Panc1 (cell line): ENCODE measurements around the gene NCKIPSD. TPM values are rescaled to one million over a fixed set of nuclear protein-coding genes. Genes with fewer than 3 reads are reported as not detected.

Experiments
- ATAC-seq: fragments of 200-7000 bp; cut with Tn5 transposase; 2 replicates; pipeline ENCODE4 v1.9.1; 2020; ENCODE audit warnings: mild to moderate bottlenecking, moderate library complexity
- BruUV-seq: library from RNA; stranded (reverse); fragments of 400-500 nt; replicated peaks from 2 replicates; lab custom pipeline; 2021; lab: Mats Ljungman, UMichigan
- CTCF ChIA-PET: fragments of 300-600 bp; sonication (Branson Sonifier 250); formaldehyde crosslinking; loops from one replicate; lab custom pipeline; 2022; ENCODE audit warnings: antibody characterized with exemption; lab: Charles Lee
- POLR2A ChIA-PET: fragments of 300-600 bp; sonication (Branson Sonifier 250); formaldehyde crosslinking; loops from one replicate; lab custom pipeline; 2022; ENCODE audit warnings: antibody characterized with exemption; lab: Charles Lee
- DNase-seq: peaks from one replicate; pipeline ENCODE4 v3.0.0-alpha.2; 2010; ENCODE audit warnings: low read depth, low spot score
- H3K27ac ChIP-seq: 2 replicates; pipeline ENCODE4 v1.5.1; 2011; ENCODE audit warnings: mild to moderate bottlenecking, low read length, inconsistent platforms
- H3K27me3 ChIP-seq: fragments of 200-500 bp; sonication (Bioruptor generic); 2 replicates; pipeline ENCODE4 v1.6.0; 2014; ENCODE audit warnings: low read length, inconsistent platforms; ENCODE audit not compliant: control insufficient read depth, insufficient read depth
- H3K36me3 ChIP-seq: fragments of 200-500 bp; sonication (Bioruptor generic); 2 replicates; pipeline ENCODE4 v1.5.1; 2014; ENCODE audit warnings: inconsistent platforms, mild to moderate bottlenecking, low read length, moderate library complexity; ENCODE audit not compliant: control insufficient read depth, insufficient read depth
- H3K4me1 ChIP-seq: 2 replicates; pipeline ENCODE4 v1.5.1; 2011; ENCODE audit warnings: inconsistent platforms, mild to moderate bottlenecking, low read length, moderate library complexity; ENCODE audit not compliant: control insufficient read depth, insufficient read depth
- H3K4me3 ChIP-seq, 2 experiments: 2 replicates each; pipeline ENCODE4 v1.5.1; 2011 to 2012; ENCODE audit warnings: low read depth in 2 of 2, low read length in 2 of 2, mild to moderate bottlenecking in 2 of 2, inconsistent platforms in 1 of 2, moderate library complexity in 1 of 2
- H3K9me3 ChIP-seq: fragments of 200-500 bp; sonication (Bioruptor generic); 2 replicates; pipeline ENCODE4 v1.5.1; 2014; ENCODE audit warnings: low read depth, mild to moderate bottlenecking, inconsistent platforms, low read length, moderate library complexity; ENCODE audit not compliant: control insufficient read depth, insufficient read depth
- CTCF ChIP-seq: fragments of 450-650 bp; IDR thresholded peaks from 2 replicates; pipeline ENCODE4 v1.5.1; 2017; ENCODE audit warnings: mild to moderate bottlenecking
- POLR2AphosphoS5 ChIP-seq: IDR thresholded peaks from 2 replicates; pipeline ENCODE4 v1.6.1; 2012; ENCODE audit warnings: mild to moderate bottlenecking, low read depth, low read length, moderate library complexity
- REST ChIP-seq, 2 experiments: IDR thresholded peaks; 2 replicates each; pipeline ENCODE4 v1.6.1; 2011 to 2012; ENCODE audit warnings: low read depth in 2 of 2, control low read depth in 1 of 2, low read length in 1 of 2, mild to moderate bottlenecking in 1 of 2, moderate library complexity in 1 of 2; ENCODE audit not compliant: insufficient read depth in 1 of 2
- SIN3A ChIP-seq: IDR thresholded peaks from 2 replicates; pipeline ENCODE4 v1.6.1; 2012; ENCODE audit warnings: low read depth, mild to moderate bottlenecking, low read length, moderate library complexity, borderline replicate concordance; ENCODE audit not compliant: insufficient read depth
- TCF7L2 ChIP-seq: IDR thresholded peaks from 2 replicates; pipeline ENCODE4 v1.6.1; 2011; ENCODE audit warnings: mild to moderate bottlenecking, low read depth, low read length, inconsistent platforms
- in situ Hi-C: cut with HindIII; loops from 2 replicates; pipeline ENCODE4 v1.10.0; 2016; ENCODE audit warnings: low sequenced_read_pairs, low pct_unique_long_range_greater_than_20kb
- intact Hi-C: fragments of 100-400 bp; cut with micrococcal nuclease; formaldehyde crosslinking; loops from one replicate; pipeline ENCODE4 v1.10.0; 2022; ENCODE audit not compliant: unreplicated experiment
- total RNA-seq: library from RNA; stranded (reverse); gene quantifications from one replicate; pipeline ENCODE4 v1.2.1, GENCODE V29; 2021; ENCODE audit not compliant: unreplicated experiment

NCKIPSD gene
- total RNA-seq, 1 experiment from 2014 or later: 26.8 TPM

- DNase-seq: no peak
- H3K27me3 ChIP-seq: no peaks in the 10 kb centered on the region
- H3K36me3 ChIP-seq: no peaks in the 10 kb centered on the region
- no peak for ATAC-seq
- intact Hi-C loops: no loop called here
- H3K4me3 ChIP-seq: no peak overlapping the region
- ChIA-PET POLR2A (no interaction called here), CTCF (interaction anchor here (0.5 kb wide), 1 partner anchor 47 kb away, joined by 4 read pairs; no protein-coding TSS in a partner anchor)
- H3K9me3 ChIP-seq: no peaks in the 10 kb centered on the region
- no peak overlapping the region for H3K27ac ChIP-seq
- in situ Hi-C loops: no loop called here
- no peak for TF ChIP-seq CTCF
- no peak for TF ChIP-seq POLR2AphosphoS5
- TF ChIP-seq TCF7L2: no peak
- TF ChIP-seq REST (IDR thresholded peaks at IDR 0.05; ENCODE audit: insufficient read depth in 1 of 2, low read depth in 2 of 2, low read length in 1 of 2): no peak
- no peak for TF ChIP-seq SIN3A
- no TSS peak for BruUV-seq
- no peaks in the 10 kb centered on the region for H3K4me1 ChIP-seq
Measured at GRCh38 chr3:48652923-48653715, 32.6 kb downstream of the NCKIPSD start.

- H3K4me1 ChIP-seq: no peaks in the 10 kb centered on the region
- no peaks in the 10 kb centered on the region for H3K27me3 ChIP-seq
- H3K4me3 ChIP-seq: no peak overlapping the region
- BruUV-seq: no TSS peak
- H3K9me3 ChIP-seq: no peaks in the 10 kb centered on the region
- no peak for DNase-seq
- H3K27ac ChIP-seq: no peak overlapping the region
- intact Hi-C loops (no loop called here), in situ Hi-C loops (no loop called here)
- H3K36me3 ChIP-seq: no peaks in the 10 kb centered on the region
- ChIA-PET POLR2A (no interaction called here), CTCF (no interaction called here)
- no peak for ATAC-seq
- TF ChIP-seq REST (IDR thresholded peaks at IDR 0.05; ENCODE audit: insufficient read depth in 1 of 2, low read depth in 2 of 2, low read length in 1 of 2): no peak
- no peak for TF ChIP-seq POLR2AphosphoS5
Measured at GRCh38 chr3:48651771-48652170, 33.9 kb downstream of the NCKIPSD start.
